Measurements from ENCODE around the gene FBXL17.

Gene FBXL17

DNA sequence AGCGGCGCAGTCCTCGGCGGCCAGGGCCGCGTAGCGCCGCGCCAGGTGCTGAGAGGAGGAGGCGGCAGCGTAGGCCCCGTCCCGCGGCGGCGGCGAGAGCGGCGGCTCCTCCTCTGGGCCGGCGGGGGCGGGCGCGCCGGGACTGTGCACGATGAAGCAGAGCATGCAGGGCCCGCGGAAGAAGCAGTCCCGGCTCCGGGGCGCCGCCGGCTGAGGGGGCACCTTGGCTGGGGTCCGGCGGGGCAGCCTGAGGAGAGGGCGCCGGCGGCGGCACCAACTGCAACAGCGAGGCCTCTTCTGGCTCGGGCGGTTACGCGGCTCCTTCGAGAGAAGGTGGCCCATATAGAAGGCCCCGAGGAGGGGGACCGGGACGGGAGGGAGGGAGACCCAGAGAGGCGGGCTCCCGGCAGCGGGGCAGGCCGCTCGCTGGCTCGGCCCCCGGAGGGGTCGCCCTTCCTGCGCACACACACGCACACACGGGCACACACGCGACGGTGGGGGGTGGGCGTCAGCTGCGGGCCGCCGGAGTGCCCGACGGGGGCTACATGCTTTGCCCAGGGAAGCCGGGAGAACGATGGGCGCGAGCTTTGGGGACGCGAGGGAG lies 446 bp downstream of the FBXL17 start:
- peak overlapping the region; percentile 64 for H3K4me3 ChIP-seq (ENCODE audit: low read depth, low read length)
- no peaks in the 10 kb centered on the region for H3K36me3 ChIP-seq (ENCODE audit: control insufficient read depth in 2 of 2, insufficient read depth in 1 of 2, low read length in 2 of 2)
- peak overlapping the region; percentile 95 for H3K27ac ChIP-seq (ENCODE audit: extremely low read depth, low read depth, low read length)
- peaks cover 5% of the 10 kb centered on the region; the same call in 1 of the 2 replicates for H3K4me1 ChIP-seq (ENCODE audit: control insufficient read depth, insufficient read depth, low read length)
- POLR2A ChIA-PET: interaction anchor here (0.7 to 1.1 kb wide), 4 partner anchors 14 to 117 kb away, joined by 3 to 4 read pairs (median 4); no protein-coding TSS in a partner anchor
- CTCF ChIA-PET: interaction anchor here (1.0 kb wide), 1 partner anchor 121 kb away, joined by 4 read pairs; no protein-coding TSS in a partner anchor
- no peaks in the 10 kb centered on the region for H3K9me3 ChIP-seq (ENCODE audit: control insufficient read depth, insufficient read depth, low read depth, low read length)
- TF ChIP-seq ZBTB48 (tag by site-specific recombination; IDR thresholded peaks at IDR 0.05): 0 out of 2 replicates have a peak, but pooled peaks have one; percentile 24
- no peak for TF ChIP-seq ZNF48 (tag by site-specific recombination; IDR thresholded peaks at IDR 0.05)
- TF ChIP-seq, protein P1, sequence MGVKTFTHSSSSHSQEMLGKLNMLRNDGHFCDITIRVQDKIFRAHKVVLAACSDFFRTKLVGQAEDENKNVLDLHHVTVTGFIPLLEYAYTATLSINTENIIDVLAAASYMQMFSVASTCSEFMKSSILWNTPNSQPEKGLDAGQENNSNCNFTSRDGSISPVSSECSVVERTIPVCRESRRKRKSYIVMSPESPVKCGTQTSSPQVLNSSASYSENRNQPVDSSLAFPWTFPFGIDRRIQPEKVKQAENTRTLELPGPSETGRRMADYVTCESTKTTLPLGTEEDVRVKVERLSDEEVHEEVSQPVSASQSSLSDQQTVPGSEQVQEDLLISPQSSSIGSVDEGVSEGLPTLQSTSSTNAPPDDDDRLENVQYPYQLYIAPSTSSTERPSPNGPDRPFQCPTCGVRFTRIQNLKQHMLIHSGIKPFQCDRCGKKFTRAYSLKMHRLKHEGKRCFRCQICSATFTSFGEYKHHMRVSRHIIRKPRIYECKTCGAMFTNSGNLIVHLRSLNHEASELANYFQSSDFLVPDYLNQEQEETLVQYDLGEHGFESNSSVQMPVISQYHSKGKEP (tag by site-specific recombination; IDR thresholded peaks at IDR 0.05): no peak
- TF ChIP-seq, protein P2, sequence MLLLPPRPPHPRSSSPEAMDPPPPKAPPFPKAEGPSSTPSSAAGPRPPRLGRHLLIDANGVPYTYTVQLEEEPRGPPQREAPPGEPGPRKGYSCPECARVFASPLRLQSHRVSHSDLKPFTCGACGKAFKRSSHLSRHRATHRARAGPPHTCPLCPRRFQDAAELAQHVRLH (tag by site-specific recombination; IDR thresholded peaks at IDR 0.05): no peak
- TF ChIP-seq, protein P3, sequence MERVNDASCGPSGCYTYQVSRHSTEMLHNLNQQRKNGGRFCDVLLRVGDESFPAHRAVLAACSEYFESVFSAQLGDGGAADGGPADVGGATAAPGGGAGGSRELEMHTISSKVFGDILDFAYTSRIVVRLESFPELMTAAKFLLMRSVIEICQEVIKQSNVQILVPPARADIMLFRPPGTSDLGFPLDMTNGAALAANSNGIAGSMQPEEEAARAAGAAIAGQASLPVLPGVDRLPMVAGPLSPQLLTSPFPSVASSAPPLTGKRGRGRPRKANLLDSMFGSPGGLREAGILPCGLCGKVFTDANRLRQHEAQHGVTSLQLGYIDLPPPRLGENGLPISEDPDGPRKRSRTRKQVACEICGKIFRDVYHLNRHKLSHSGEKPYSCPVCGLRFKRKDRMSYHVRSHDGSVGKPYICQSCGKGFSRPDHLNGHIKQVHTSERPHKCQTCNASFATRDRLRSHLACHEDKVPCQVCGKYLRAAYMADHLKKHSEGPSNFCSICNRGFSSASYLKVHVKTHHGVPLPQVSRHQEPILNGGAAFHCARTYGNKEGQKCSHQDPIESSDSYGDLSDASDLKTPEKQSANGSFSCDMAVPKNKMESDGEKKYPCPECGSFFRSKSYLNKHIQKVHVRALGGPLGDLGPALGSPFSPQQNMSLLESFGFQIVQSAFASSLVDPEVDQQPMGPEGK (tag by site-specific recombination; IDR thresholded peaks at IDR 0.05): peak; percentile 78
- TF ChIP-seq ZIC2 (tag by site-specific recombination; IDR thresholded peaks at IDR 0.05): peak; percentile 54
- no peak for TF ChIP-seq ZNF23 (tag by site-specific recombination; IDR thresholded peaks at IDR 0.05; ENCODE audit: borderline replicate concordance)
- TF ChIP-seq, protein P4, sequence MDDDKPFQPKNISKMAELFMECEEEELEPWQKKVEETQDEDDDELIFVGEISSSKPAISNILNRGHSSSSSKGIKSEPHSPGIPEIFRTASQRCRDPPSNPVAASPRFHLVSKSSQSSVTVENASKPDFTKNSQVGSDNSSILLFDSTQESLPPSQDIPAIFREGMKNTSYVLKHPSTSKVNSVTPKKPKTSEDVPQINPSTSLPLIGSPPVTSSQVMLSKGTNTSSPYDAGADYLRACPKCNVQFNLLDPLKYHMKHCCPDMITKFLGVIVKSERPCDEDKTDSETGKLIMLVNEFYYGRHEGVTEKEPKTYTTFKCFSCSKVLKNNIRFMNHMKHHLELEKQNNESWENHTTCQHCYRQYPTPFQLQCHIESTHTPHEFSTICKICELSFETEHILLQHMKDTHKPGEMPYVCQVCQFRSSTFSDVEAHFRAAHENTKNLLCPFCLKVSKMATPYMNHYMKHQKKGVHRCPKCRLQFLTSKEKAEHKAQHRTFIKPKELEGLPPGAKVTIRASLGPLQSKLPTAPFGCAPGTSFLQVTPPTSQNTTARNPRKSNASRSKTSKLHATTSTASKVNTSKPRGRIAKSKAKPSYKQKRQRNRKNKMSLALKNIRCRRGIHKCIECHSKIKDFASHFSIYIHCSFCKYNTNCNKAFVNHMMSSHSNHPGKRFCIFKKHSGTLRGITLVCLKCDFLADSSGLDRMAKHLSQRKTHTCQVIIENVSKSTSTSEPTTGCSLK (tag by site-specific recombination; IDR thresholded peaks at IDR 0.05): no peak
- TF ChIP-seq ZNF544 (tag by site-specific recombination; IDR thresholded peaks at IDR 0.05): no peak
- TF ChIP-seq GLIS2 (tag by site-specific recombination; IDR thresholded peaks at IDR 0.05): peak; percentile 89
- TF ChIP-seq SETDB1 (IDR thresholded peaks at IDR 0.05; ENCODE audit: insufficient read length, low read length): no peak
- no peak for TF ChIP-seq ZNF571 (tag by site-specific recombination; IDR thresholded peaks at IDR 0.05)
- TF ChIP-seq ZNF121 (tag by site-specific recombination; IDR thresholded peaks at IDR 0.05): no peak
- TF ChIP-seq ZNF423 (tag by site-specific recombination; IDR thresholded peaks at IDR 0.05): no peak
- TF ChIP-seq ZNF677 (tag by site-specific recombination; IDR thresholded peaks at IDR 0.05): no peak
- TF ChIP-seq, protein P5, sequence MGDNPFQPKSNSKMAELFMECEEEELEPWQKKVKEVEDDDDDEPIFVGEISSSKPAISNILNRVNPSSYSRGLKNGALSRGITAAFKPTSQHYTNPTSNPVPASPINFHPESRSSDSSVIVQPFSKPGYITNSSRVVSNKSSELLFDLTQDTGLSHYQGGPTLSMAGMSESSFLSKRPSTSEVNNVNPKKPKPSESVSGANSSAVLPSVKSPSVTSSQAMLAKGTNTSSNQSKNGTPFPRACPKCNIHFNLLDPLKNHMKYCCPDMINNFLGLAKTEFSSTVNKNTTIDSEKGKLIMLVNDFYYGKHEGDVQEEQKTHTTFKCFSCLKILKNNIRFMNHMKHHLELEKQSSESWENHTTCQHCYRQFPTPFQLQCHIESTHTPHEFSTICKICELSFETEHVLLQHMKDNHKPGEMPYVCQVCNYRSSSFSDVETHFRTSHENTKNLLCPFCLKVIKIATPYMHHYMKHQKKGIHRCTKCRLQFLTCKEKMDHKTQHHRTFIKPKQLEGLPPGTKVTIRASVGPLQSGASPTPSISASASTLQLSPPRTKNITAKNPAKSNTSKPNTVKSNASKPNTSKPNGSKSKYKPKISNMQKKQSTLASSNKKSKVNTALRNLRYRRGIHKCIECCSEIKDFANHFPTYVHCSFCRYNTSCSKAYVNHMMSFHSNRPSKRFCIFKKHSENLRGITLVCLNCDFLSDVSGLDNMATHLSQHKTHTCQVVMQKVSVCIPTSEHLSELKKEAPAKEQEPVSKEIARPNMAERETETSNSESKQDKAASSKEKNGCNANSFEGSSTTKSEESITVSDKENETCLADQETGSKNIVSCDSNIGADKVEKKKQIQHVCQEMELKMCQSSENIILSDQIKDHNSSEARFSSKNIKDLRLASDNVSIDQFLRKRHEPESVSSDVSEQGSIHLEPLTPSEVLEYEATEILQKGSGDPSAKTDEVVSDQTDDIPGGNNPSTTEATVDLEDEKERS (tag by site-specific recombination; IDR thresholded peaks at IDR 0.05): no peak
- peak; percentile 27; the same call in 1 of the 2 replicates for TF ChIP-seq ZNF843 (tag by site-specific recombination; IDR thresholded peaks at IDR 0.05)
- TF ChIP-seq, protein P6, sequence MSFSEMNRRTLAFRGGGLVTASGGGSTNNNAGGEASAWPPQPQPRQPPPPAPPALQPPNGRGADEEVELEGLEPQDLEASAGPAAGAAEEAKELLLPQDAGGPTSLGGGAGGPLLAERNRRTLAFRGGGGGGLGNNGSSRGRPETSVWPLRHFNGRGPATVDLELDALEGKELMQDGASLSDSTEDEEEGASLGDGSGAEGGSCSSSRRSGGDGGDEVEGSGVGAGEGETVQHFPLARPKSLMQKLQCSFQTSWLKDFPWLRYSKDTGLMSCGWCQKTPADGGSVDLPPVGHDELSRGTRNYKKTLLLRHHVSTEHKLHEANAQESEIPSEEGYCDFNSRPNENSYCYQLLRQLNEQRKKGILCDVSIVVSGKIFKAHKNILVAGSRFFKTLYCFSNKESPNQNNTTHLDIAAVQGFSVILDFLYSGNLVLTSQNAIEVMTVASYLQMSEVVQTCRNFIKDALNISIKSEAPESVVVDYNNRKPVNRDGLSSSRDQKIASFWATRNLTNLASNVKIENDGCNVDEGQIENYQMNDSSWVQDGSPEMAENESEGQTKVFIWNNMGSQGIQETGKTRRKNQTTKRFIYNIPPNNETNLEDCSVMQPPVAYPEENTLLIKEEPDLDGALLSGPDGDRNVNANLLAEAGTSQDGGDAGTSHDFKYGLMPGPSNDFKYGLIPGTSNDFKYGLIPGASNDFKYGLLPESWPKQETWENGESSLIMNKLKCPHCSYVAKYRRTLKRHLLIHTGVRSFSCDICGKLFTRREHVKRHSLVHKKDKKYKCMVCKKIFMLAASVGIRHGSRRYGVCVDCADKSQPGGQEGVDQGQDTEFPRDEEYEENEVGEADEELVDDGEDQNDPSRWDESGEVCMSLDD (tag by site-specific recombination; IDR thresholded peaks at IDR 0.05): no peak
- no peak for TF ChIP-seq ZNF521 (tag by site-specific recombination; IDR thresholded peaks at IDR 0.05)
- no peak for TF ChIP-seq ZNF660 (tag by site-specific recombination; IDR thresholded peaks at IDR 0.05)
- TF ChIP-seq, protein P7, sequence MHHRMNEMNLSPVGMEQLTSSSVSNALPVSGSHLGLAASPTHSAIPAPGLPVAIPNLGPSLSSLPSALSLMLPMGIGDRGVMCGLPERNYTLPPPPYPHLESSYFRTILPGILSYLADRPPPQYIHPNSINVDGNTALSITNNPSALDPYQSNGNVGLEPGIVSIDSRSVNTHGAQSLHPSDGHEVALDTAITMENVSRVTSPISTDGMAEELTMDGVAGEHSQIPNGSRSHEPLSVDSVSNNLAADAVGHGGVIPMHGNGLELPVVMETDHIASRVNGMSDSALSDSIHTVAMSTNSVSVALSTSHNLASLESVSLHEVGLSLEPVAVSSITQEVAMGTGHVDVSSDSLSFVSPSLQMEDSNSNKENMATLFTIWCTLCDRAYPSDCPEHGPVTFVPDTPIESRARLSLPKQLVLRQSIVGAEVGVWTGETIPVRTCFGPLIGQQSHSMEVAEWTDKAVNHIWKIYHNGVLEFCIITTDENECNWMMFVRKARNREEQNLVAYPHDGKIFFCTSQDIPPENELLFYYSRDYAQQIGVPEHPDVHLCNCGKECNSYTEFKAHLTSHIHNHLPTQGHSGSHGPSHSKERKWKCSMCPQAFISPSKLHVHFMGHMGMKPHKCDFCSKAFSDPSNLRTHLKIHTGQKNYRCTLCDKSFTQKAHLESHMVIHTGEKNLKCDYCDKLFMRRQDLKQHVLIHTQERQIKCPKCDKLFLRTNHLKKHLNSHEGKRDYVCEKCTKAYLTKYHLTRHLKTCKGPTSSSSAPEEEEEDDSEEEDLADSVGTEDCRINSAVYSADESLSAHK (tag by site-specific recombination; IDR thresholded peaks at IDR 0.05): no peak
- TF ChIP-seq ZNF792 (tag by site-specific recombination; IDR thresholded peaks at IDR 0.05): no peak
